ENCODE data around the gene KHDRBS2.
"Not testable (repeated sequence)": the region's sequence is repeated elsewhere in the genome, so short reads cannot be mapped to it uniquely, and the experiment has no call there.

Gene KHDRBS2

DNA sequence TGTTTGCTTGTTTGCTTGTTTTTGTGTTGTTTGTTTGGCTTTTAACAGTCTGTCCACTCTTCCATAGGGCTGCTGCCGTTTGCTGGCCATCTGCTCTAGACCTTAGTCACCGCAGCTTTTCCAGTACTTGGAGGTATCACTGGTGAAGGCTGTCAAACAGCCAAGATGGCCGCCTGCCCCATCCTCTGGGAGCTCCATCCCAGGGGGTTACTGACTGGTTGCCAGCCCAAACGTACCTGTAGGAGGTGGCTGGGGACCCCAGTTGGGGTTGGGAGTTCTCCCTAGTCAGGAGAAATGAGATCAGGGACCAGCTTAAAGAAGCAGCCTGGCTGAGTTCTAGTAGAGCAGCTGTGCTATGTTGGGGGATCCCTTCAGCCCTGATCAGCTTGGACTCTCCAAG, 418.4 kb downstream of the KHDRBS2 start:
- DNase-seq (ENCODE audit: low spot score), result no peak

DNA sequence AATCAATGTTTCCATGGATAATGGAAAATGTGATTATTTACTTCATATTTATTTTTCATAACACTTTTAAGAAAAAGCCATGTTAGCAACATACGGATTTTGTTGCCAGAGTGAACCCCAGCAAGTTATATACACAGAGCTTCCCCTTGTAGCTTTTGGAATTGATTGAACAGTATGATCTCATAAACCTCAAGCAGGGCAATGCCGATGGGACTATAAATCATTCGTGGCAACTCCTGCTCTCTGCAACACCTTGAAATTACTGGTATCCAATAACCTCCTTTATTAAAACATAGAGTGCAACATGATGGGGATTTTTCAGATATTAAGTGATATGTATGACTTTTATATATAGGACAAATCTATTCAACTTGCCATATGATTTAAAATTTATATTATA, 428.5 kb downstream of the KHDRBS2 start:
- DNase-seq (ENCODE audit: low spot score), result no peak

DNA sequence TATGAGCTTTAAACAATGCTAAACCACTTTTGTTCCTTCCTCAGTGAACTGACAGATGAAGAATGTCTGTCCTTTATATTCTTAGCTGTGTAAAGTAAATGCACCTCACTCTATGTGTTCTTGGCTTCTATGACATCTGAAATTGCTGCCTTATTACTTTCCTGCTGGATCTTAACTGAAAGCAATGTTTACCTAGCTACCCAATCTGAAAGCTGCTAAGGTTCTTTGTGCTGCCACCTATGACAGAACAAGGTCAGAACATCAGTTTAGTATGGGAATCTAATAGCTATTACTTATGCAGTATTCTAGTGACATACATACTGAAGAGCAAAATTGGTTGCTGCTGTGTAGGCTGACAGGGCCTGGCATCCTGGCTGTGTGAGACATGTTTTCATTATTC, 444.1 kb downstream of the KHDRBS2 start:
- DNase-seq (ENCODE audit: low spot score), result no peak

DNA sequence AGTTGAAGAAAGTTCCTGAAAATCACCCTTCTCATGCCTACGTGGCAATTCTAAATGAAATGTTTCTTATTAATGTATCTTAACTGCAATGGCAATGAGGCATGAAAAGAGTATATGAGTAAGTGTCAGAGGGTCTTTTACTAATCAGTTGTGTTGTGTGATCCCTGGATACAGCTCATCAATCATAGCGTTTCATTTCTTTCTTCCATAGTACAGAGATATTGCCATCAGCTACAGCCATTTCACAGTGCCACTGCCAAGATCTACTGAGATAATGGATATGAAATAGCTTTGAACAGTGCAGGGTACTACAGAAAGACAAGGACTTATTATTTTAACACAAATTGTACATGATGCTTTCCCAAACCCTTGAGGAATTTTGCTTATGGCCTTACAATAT, 450.8 kb downstream of the KHDRBS2 start:
- DNase-seq (ENCODE audit: low spot score), result no peak

DNA sequence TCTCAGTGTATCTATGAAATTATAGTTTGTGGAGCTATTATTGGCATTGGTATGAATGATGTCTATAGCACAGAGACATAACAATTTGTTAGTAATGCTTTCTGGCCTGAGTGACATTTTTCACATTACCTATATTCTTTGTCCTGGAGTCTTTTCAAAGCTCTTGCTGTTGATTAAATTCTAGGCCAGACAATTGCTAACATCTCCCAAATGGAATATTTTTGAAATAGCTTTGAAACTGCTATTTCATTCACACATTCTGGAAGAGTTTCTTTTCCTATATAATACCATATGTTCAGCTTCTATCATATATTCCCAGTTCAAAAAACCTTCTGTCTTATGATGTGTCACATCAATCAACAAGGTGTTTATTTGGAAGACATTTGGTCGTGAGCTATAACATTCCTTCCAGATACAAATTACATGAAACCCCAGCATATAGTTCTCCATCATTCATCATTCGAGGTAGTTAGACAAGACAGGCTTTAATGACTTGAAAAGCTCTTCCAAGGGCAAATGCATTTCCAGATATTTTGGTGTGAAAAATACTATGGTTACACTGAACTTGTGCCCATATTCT, 452.8 kb downstream of the KHDRBS2 start:
- no peak for DNase-seq (ENCODE audit: low spot score)

DNA sequence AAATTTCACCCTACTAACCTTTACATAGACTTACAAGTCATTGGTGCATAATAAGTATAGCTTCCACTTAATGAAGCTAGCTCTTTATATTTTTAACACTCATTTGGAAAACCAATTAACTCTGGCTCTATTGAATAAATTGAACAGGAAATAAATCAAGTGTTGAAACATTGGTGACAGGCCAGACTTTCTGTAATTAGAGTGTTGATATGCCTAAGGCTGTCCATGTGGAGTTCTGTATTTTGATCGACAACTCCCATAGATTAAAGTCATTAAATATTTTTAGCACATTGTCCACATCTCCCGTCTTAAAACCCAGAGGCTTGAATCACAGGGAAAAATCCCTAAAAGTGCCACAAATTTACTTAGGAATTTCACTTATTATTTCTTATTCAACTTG, 468.3 kb downstream of the KHDRBS2 start:
- DNase-seq (ENCODE audit: low spot score), result no peak

DNA sequence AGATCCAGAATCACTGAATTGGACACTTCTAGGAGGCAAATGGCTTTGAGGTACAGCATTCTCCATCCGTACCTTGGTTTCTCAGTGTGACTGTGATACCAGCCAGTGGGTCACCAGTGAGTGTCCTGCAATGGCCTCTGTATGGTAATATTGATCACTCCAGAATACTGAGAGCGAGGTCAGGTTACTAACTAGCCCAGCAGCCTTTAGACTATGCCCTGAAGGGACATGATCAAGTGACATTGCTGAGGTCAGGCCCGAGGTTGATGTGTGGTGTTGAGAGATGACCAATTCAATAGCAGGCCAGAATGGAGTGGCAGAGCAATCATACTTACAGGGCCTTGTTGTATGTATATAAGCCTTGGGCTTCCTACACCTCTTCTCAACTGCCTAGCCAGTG, 476.0 kb downstream of the KHDRBS2 start:
- DNase-seq (ENCODE audit: low spot score), result no peak

DNA sequence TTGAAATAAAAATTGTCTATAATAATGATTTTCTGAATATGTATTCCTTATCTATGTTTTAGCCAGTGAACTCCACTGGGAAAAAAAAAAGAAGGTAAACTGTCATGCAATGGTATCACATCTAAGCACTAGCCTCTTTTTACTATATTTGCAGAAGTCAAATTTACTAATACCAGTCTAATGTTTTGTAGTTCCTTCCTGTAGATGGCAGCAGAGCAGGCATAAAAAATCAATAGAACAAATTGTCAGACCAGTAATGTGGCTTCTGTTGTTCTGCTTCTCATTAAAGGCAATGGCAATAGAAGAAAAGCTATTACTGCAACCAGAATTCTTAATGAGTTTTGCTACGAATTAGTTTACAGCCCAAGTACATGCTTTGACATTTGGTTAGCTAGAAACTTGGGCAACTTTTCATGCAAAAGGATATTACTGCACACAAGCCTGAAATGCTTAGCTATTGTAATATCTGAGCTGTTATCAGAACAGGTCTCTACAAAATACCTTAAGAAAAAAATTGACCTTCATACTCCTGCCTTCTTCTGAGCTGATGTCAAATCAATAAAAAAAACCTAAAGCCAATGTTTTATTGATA, 476.9 kb downstream of the KHDRBS2 start:
- no peak for DNase-seq (ENCODE audit: low spot score)

DNA sequence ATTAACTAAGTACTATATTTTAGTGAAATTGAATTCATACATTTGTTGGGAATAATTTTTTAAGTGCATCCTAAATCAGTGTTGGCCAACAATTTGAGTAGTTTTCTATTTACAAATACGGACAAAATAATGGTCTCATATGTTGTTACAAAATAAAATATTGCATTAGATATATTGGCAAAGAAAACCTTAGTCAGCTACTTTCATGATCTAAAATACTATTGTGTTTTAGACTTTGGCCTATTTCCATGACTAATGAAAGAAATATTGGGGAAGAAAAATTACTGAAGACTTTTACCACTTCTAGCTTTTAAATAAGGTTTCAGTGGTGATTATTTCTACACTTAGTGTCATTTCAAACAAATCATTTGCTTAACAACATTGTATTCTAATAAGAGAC, 498.0 kb downstream of the KHDRBS2 start:
- no peak for DNase-seq (ENCODE audit: low spot score)

DNA sequence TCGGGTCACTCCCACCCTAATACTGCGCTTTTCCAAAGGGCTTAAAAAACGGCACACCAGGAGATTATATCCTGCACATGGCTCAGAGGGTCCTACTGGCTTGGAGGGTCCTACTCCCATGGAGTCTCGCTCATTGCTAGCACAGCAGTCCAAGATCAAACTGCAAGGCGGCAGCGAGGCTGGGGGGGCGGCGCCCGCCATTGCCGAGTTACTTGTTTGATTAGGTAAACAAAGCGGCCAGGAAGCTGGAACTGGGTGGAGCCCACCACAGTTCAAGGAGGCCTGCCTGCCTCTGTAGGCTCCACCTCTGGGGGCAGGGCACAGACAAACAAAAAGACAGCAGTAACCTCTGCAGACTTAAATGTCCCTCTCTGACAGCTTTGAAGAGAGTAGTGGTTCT, 516.6 kb downstream of the KHDRBS2 start:
- DNase-seq (ENCODE audit: low spot score), result not testable (repeated sequence)

DNA sequence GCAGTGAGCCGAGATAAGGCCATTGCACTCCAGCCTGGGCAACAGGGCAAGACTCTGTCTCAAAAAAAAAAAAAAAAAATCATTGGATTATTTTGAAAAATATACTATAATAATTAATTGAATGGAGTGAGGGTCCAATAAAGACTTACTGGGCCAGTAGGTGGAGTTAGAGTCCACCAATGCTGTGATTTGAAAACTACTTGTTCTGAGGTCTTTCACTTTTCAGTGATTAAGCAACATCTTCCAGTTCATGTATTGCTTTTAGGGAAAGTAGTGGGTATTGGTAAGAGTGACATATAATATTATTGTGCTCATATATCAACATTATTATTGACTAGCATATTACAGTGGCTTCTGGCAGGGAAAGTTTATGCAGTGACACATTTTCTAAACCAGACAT, 530.3 kb downstream of the KHDRBS2 start:
- DNase-seq (ENCODE audit: low spot score), result no peak

DNA sequence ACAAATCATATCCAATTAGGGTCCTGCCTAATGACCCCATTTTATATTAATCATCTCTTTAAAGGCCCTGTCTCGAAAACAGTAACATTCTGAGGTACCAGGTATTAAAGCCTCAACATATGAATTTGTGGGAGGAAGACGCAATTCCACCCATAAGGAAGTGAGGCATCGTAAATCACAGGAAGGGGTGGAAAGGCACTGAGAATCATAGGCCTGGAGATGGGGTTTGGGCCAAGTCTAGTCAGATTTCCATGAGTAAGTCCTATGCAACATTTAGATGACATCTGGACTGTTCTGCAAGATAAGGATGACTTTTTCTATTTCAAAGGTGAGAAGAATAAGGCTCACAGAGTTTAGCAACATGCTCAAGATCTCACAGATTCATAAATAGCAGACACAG, 534.0 kb downstream of the KHDRBS2 start:
- DNase-seq (ENCODE audit: low spot score), result no peak

DNA sequence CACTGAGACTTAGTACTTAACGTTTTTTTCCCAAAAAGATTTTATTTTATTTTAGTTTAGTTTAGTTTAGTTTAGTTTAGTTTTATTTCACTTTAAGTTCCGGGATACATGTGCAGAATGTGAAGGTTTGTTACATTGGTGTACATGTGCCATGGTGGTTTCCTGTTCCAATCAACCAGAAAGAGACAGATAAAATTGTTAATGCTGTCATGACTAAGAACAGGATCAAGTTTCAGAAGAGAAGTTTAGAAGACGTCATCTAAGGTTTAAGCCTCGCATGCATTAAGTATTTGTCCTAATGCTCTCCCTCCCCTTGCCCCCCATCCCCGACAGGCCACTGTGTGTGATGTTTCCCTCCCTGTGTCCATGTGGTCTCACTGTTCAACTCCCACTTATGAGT, 540.0 kb downstream of the KHDRBS2 start:
- DNase-seq (ENCODE audit: low spot score), result no peak

DNA sequence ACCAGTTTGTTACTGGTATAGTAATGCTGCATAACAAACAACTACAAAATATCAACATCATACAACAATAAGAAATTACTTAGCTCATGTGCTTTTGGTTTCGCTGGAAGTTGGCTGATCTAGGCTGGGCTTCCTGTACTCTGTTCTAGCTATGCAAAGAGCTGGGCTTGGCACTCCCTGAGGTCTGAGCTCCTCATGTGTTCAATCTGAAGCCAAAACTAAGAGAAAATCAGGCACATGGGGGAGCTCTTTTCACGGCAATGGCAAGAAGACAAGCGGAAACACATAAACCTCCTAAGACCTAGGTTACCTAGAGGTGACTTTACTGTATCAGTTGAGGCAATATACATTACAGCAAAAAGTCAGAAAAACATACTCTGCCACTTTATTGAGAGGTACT, 574.2 kb downstream of the KHDRBS2 start:
- DNase-seq (ENCODE audit: low spot score), result no peak

DNA sequence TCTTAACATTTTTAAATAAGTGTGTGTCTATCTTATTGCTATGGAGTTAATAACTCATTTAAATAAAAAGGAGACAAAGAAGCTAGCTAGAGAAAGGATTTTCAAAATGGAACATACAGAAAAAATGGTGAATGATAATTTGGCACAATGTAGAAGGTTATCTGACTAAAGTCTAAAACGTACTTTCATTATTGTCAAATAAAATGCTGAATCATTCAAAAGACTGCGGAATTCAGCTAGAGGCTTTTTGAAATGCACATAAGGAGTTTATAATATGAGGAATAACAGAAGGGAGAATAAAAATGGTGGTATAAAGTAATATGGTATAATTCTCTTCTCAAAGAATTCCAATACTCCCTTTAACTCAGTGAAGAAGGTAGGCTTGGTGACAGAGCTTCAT, 597.9 kb downstream of the KHDRBS2 start:
- DNase-seq (ENCODE audit: low spot score), result no peak

DNA sequence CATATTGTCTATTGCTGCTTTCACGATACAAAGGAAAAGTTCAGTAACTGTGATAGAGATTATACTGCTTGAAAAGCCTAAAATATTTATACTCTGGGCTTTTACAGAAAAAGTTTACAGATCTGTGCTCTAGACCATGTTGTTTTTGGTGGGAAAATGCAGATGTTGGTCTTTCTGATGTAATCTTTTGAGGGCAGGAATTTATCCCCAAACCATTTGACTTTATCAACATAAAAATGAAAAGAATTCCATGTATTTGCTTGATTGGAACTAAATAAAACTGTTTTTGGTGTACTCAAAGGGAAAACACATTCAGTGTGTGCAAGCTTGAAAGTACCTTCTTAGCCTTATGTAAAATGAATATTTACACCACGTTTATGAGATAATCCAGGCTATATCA, 603.5 kb downstream of the KHDRBS2 start:
- DNase-seq (ENCODE audit: low spot score), result no peak

DNA sequence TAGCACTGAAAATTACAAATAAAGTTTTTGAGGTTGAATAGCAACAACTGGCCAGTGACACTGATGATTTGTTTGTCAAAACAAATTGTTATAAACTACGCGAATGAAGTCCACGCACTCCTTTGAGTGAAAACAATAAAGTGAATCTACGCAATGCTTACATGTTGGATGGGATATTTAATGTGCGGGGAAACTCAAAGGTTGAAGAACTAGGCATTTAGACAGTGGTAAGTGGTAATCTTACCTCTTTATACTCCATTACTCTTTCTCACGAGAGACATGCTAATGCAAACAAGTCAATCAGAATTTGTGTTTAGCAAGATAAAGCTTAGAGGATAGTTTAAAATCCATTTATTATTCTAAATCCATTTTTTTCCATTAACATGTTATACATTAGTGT, 606.4 kb downstream of the KHDRBS2 start:
- no peak for DNase-seq (ENCODE audit: low spot score)

DNA sequence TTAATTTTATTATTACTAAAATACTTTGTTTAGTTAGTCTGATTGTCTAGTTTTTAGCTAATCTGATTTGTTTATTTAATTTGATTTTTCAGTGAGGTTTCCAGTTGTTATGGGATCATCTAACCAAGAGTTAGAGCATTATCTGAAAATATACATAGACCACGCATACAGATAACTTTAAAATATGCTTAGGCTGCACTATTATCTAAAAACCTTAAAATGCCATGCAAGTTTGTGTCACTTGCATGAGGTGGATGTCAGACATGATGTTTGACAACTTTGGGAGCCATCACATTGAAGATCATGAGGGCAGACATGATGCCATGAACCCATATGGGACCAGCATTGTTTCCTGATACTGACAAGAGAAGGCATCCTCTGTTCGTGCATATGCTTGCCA, 610.3 kb downstream of the KHDRBS2 start:
- no peak for DNase-seq (ENCODE audit: low spot score)

DNA sequence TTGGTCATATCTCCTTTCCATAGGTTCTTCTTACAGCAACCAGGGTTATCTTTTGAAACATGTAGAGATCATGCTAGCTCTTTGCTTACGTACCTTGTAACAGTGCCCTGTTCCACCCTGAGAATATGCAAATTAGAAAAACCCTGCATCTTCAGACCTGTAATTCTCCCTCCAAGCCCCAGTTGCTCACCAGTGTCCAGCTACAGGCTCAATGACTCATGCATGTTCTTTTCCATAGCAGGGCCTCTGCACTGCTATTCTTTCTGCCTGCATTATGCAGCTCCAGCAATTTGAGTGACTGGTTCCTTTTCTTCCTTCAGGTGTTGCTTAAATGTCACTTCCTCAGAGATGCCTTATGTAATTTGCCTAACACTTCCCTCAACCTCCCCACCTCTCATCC, 636.2 kb downstream of the KHDRBS2 start:
- no peak for DNase-seq (ENCODE audit: low spot score)

DNA sequence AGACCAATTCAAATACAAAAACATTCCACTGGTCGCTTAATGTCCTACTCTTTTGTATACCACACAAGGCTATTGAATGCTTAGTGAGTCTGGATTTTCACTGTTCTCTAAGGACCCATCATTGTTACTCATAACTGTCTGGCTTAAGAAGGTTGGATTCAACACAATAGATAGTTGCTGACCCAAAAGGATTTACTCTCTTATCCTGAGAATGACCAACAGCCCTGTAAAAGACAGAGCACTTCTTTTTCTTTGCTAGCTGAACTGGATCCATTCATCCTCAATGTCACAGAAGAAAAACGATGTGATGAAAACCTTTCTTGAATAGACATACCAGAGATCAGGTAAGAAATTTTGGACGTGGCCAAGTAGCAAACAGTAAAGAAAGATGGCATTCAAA, 645.6 kb downstream of the KHDRBS2 start:
- DNase-seq (ENCODE audit: low spot score), result no peak
